Neural cell (in vitro differentiated cells): ENCODE results near the gene PPP1R14B.

Experiments used
- POLR2AphosphoS5 ChIP-seq: IDR thresholded peaks from 2 replicates; pipeline ENCODE4 v1.6.1; 2012
- TF ChIP-seq, protein P1 (sequence below): IDR thresholded peaks from 2 replicates; pipeline ENCODE4 v1.6.1; 2012; ENCODE audit warnings: borderline replicate concordance

DNA sequence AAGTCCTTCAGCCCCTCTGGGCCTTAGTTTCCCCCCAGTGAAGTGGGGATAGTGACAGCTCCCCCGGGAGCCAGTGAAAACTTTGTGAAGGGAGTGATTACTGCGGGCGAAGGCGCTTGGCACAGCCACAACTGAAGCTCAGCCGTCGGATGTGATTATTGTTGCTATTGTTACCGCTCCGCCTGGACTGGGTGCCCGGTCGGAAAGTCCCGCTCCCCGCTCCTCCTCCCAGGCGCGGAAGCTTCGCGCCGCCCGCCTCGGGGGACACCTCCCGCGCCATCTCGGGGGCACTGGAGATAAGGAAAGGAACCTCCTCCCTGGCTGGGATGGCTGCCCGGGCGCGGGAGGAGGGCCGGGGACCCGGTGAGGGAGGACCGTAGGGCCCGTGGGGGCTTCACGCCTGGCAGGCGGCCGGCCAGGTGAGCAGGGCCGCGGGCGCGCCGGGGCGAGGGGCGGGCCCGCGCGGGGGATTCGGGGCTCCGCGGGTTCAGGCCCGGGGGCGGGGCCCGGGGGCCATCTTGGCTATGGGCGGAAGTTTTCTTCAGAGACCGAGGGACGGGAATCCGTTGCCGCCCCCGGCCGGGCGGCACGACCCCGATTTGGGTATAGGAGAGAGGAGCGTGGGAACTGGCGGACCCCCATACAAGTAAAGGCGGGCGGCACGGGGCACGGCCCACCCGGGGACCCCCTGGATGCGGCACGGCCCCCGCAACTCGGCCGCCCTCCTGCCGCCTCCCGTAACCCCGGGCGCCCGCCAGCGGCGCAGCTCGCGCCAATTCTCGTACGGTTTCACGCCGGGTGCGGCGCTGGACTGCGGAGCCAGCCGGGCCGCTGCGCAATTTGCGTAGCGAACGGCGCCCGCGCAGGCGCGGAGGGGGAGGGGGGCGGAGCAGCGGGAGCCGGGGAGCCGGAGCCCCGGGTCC, 38.5 kb upstream of the PPP1R14B start, which contains the start of gene GPR137:
- TF ChIP-seq, protein P1, sequence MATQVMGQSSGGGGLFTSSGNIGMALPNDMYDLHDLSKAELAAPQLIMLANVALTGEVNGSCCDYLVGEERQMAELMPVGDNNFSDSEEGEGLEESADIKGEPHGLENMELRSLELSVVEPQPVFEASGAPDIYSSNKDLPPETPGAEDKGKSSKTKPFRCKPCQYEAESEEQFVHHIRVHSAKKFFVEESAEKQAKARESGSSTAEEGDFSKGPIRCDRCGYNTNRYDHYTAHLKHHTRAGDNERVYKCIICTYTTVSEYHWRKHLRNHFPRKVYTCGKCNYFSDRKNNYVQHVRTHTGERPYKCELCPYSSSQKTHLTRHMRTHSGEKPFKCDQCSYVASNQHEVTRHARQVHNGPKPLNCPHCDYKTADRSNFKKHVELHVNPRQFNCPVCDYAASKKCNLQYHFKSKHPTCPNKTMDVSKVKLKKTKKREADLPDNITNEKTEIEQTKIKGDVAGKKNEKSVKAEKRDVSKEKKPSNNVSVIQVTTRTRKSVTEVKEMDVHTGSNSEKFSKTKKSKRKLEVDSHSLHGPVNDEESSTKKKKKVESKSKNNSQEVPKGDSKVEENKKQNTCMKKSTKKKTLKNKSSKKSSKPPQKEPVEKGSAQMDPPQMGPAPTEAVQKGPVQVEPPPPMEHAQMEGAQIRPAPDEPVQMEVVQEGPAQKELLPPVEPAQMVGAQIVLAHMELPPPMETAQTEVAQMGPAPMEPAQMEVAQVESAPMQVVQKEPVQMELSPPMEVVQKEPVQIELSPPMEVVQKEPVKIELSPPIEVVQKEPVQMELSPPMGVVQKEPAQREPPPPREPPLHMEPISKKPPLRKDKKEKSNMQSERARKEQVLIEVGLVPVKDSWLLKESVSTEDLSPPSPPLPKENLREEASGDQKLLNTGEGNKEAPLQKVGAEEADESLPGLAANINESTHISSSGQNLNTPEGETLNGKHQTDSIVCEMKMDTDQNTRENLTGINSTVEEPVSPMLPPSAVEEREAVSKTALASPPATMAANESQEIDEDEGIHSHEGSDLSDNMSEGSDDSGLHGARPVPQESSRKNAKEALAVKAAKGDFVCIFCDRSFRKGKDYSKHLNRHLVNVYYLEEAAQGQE = no peak
- TF ChIP-seq POLR2AphosphoS5 = peak; percentile 48
